ENCODE results near the gene PKP3.
"Not testable (repeated sequence)": the region's sequence is repeated elsewhere in the genome, so short reads cannot be mapped to it uniquely, and the experiment has no call there.

The PKP3 gene

DNA sequence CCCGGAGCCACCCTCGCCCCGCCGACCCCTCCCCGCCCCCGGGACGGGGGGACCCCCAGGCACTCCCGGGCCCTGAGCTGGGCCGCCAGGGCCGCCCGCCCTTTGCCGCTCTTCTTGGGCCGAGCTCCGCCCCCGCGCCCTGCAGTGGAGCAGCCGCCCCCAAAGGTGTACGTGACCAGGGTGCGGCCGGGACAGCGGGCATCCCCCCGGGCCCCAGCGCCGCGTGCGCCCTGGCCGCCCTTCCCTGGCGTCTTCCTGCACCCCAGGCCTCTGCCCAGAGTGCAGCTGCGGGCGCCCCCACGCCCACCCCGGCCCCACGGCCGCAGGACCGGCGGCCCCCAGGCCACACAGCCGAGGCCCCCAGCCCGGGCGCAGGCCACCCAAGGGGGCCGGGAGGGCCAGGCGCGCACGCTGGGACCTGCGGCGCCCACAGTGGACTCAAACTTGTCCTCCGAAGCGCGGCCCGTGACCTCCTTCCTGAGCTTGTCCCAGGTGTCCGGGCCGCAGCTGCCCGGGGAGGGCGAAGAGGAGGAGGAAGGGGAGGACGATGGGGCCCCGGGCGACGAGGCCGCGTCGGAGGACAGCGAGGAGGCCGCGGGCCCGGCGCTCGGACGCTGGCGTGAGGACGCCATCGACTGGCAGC lies 17.4 kb upstream of the PKP3 start:
- in situ Hi-C loops (cut with MboI; ENCODE audit: low sequenced_read_pairs): no loop called here

DNA sequence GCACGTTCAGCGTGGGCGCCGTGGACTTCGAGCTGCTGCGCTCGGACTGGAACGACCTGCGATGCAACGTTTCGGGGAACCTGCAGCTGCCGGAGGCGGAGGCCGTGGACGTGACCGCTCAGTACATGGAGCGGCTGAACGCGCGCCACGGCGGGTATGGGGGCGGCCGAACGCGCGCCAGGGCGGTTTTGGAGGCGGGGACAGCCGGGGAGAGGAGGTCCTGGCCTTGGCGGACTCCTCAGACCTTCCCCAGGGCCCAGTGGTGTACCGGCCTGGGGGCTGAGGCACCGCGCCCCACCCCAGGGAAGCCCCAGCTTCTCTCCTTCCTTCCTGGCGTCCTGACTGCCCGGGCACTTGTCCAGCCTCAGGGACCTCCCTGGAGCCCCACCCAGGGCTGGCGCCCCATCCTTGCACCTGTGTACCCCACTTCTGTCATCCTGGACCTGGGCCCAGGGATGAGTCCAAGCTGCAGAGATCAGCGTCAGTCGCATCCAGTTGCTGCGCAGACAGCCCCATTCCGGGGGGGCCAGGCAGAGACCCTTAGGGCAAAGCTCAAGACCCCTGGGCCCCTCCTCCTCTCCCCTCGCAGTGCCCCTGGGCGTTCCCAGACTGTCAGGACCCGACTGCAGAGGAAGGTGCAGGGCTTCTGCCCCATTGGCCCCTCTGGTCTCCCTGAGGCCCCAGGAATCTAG lies 16.7 kb upstream of the PKP3 start:
- in situ Hi-C loops (cut with MboI; ENCODE audit: low sequenced_read_pairs): no loop called here

DNA sequence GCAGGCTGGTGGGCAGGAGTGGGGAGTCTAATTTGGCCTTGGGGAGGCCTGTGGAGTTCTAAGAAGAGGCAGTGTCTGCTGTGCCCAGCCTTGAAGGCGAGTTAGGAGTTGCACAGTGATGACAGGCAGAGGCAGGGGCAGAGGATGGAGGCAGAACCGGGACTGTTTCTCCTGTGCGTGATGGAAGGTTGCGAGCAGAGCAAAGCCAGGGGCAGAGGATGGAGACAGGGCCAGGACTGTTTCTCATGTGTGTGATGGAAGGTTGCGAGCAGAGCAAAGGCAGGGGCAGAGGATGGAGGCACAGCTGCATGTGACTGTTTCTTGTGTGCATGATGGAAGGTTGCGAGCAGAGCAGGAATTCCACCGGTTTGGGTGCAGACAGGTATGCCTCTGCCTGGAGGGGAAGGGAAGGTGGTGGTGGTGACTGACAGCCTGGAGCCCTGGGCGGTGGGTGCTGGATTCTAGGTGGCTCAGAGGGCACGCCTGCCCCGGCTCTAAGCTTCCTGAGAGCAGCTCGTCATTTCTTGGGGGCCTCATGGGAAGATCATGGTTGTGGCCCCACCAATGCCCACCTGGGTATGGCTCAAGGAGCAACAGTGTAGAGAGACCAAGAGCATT lies 16.0 kb upstream of the PKP3 start:
- in situ Hi-C loops (cut with MboI; ENCODE audit: low sequenced_read_pairs): no loop called here

DNA sequence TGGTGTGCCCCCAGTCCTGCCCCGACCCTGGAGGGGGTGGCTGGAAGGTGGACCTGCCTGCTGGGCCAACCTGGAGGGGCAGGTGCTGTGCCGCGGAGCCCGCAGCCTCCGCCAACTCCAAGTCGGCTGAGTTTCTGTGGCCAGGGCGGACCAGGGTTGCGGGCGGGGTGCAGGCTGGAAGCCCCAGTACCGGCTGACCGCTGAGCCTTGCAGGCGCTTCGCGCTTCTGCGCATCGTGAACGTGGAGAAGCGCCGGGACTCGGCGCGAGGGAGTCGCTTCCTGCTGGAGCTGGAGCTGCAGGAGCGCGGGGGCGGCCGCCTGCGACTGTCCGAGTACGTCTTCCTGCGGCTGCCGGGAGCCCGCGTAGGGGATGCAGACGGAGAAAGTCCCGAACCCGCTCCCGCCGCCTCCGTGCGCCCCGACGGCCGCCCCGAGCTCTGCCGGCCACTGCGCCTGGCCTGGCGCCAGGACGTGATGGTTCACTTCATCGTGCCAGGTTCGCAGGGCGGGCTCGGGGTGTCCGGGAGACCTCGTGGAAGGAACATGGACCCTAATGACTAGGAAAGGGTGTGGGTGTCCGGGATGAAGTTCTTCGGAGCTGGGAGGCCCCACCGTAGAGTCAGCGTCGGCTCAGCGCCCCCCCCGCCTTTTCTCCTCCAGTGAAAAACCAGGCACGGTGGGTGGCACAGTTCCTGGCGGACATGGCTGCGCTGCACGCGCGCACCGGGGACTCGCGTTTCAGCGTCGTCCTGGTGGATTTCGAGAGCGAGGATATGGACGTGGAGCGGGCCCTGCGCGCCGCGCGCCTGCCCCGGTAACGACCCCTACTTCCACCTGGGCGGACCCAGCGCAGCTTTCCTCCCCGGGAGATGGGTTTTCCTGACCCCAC lies 14.6 kb upstream of the PKP3 start:
- in situ Hi-C loops (cut with MboI; ENCODE audit: low sequenced_read_pairs): no loop called here

DNA sequence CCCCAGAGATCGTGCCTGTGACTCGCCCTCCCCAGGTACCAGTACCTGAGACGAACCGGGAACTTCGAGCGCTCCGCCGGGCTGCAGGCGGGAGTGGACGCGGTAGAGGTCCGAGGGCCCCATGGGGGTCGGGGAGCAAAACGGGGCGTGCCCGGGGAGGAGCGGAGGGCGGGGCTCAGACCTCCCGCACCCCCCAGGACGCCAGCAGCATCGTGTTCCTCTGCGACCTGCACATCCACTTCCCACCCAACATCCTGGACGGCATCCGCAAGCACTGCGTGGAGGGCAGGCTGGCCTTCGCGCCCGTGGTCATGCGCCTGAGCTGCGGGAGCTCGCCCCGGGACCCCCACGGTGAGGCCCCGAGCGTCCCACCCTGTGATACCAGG lies 13.9 kb upstream of the PKP3 start:
- in situ Hi-C loops (cut with MboI; ENCODE audit: low sequenced_read_pairs): no loop called here

DNA sequence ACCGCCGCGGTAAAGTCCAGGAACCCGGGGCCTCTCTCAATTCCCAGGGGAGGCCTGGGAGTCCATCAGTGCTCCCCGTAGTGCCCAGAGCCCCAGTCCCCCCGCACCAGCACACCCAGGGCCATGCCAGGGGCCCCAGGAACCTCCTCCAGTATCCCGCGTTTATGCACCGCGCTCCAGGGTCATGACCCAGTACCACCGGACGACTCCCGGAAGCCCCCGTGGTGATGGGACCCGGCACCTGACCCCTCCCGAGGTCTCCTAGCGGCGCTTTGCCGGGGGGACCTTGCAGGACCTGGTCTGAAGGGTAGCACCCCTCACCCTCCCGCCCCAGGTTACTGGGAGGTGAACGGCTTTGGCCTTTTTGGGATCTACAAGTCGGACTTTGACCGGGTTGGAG lies 13.5 kb upstream of the PKP3 start:
- in situ Hi-C loops (cut with MboI; ENCODE audit: low sequenced_read_pairs): no loop called here

DNA sequence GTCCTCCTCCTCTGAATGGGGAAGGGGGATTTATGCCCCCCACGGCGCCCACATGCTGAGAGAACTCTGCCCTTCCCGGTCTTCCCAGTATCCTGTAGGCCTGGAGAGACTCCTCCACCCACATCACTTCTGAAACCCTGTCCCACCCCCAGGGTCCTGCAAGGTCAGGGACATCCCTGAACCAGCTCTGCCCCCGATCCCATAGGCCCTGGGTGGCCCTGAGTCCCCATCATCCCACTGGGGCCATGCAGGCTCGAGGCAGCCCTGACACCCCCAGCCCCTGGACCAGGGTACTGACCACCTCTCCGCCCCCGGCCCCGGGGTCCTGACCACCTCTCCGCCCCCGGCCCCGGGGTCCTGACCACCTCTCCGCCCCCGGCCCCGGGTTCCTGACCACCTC lies 13.0 kb upstream of the PKP3 start:
- in situ Hi-C loops (cut with MboI; ENCODE audit: low sequenced_read_pairs): no loop called here

DNA sequence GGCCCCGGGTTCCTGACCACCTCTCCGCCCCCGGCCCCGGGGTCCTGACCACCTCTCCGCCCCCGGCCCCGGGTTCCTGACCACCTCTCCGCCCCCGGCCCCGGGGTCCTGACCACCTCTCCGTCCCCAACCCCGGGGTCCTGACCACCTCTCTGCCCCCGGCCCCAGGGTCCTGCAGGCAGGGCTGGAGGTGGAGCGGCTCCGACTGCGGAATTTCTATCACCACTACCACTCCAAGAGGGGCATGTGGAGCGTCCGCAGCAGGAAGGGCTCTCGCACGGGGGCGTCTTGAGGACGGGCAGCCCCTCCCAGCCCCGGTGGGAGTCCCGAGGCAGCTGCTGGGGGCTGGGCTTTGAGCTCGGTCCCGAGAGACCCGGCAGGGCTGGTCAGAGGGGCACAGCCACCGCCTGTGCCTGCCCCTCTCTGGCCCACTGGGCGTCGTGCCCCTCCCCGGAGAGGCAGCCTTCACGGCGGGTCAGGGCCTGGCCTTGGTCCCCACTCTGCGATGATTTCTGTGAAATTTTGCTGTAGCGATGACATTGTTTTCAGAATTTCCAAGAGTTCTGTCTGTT lies 12.4 kb upstream of the PKP3 start:
- in situ Hi-C loops (cut with MboI; ENCODE audit: low sequenced_read_pairs): no loop called here

DNA sequence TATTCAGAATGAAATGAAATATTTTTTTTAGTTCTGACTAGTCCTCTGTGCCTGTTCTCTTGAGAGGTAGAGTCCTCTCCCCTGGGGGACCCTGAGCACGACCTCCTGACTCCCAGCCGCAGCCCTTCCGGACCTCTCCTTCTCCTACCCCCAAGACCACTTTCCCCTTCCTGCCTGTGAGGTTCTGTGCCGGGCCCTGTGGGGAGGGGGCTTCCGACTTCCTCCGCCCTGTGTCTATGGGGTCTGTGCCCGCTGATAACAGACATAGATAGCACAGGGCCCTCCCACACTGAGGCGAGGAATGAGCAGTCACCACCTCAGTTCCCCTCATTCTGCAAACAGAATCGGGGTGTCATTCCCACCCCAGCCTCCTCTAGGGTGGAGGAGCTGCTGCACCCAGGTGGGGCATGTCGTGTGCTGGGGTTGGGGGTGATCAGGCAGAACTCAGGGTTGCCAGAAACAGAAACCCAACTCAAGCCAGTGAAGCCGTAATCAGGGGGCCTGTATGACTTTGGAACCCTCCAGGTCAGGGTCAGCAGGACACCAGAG lies 11.9 kb upstream of the PKP3 start:
- in situ Hi-C loops (cut with MboI; ENCODE audit: low sequenced_read_pairs): no loop called here

DNA sequence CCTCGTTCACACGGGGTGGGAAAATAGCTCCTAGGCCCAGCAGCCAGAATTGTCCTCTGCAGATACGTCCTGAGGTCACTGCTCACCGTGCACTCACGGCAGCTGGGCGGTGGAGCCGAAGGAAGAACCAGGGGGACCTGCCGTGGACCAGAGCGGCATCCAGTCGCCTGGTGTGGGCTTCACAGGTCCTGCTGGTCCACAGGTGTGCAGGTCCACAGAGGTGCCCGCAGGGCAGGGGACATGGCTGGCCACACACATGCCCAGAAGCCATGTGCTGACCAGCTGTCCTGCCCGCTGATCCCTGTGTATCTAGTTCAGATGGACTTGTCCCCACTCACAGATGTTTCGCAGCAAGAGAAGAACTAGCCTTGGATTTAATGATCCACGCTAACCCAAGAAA lies 10.6 kb upstream of the PKP3 start:
- in situ Hi-C loops (cut with MboI; ENCODE audit: low sequenced_read_pairs): no loop called here

DNA sequence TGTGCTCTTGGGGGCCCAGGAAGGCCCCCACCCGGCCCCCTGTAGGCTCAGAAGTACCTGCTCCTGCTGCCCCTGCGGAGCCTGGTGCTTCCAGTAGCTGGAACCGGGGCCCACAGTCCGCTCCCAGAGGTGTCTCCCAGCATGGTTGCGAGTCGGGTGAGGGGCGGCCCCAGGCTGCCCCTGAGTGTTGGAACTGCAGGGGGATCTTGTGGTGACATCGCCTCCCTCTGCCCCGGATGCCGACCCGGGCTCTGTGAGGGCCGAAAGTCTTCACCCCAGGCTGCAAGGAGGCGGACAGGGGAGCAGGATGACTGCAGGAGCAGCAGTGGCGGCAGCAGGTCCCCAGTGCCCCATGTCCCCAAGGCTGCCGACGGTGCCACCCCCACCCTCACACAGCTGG lies 9.5 kb upstream of the PKP3 start:
- in situ Hi-C loops (cut with MboI; ENCODE audit: low sequenced_read_pairs): no loop called here

DNA sequence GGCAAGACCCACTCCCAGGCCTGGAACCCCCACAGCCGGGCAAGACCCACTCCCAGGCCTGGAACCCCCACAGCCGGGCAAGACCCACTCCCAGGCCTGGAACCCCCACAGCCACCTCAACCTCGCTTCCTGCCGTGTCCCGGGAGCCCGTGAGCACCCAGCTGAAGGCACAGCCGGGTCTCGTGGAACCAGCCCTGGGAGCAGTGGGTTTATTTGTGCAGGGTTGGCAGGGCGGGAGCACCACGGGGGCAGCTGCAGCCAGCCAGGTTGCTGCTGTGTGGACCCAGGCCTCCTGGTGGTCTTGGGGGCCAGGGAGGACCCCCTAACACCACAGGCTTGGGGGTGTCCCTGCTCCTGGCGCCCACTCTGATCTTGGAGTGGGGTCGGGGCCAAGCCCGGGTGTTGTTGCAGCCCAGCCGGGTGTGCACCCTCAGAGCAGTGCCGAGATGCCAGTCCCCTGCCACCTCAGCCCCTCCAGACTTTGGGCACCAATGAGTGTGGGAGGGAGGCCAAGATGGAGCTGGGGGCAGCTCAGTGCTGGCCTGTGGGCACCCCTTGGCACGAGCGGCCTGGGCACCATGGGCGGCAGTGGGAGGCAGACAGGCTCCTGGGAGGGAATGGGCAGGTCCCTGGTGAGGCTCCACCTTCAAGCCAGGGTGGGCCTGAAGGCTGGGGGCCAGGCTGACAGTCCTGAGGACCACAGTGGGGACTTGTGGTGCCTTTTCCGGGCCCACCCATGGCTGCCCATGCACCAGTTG lies 8.2 kb upstream of the PKP3 start:
- in situ Hi-C loops (cut with MboI; ENCODE audit: low sequenced_read_pairs): no loop called here

DNA sequence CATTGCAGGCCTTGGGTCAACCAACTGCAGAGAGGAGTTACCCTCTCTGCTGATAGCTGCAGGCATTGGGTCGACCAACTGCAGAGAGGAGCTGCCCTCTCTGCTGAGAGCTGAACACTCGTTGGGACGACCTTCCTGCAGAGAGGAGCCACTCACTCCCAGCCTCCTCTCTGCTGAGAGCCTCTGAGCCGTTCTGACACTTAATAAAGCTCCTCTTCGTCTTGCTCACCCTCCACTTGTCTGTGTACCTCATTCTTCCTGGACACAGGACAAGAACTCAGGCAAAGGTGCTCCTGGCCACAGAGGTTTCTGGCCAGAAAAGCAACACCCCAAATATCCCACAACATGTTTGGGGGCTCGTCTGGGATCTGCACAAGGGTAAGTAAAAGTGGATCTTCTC lies 7.5 kb upstream of the PKP3 start:
- in situ Hi-C loops (cut with MboI; ENCODE audit: low sequenced_read_pairs): no loop called here

DNA sequence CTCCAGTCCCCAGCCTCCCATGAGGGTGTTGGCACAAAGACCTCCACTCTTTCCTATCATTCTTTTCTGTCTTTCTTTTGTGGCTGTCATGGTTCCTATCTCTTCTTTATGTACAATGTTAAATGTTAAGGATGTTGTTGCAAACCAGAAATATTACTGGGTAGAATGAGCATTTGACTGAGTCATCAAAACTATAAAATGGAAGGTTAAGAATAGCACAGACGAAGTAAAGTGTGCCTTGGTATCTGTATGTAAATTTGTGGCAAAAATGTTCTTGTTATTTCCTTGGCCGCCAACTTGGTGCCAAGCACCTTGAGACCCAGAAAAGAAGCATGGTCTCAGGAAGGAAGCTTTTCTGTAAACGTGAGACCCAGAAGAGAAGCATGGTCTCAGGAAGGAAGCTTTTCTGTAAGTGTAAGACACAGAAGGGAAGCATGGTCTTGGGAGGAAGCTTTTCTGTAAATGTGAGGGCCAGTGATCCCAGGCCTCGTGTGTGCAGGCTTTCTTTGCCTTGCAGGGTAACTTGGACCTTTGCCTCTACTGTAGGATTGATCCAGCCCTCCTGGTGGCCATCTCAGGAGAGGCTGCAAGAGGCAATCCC lies 6.7 kb upstream of the PKP3 start:
- in situ Hi-C loops (cut with MboI; ENCODE audit: low sequenced_read_pairs): no loop called here

DNA sequence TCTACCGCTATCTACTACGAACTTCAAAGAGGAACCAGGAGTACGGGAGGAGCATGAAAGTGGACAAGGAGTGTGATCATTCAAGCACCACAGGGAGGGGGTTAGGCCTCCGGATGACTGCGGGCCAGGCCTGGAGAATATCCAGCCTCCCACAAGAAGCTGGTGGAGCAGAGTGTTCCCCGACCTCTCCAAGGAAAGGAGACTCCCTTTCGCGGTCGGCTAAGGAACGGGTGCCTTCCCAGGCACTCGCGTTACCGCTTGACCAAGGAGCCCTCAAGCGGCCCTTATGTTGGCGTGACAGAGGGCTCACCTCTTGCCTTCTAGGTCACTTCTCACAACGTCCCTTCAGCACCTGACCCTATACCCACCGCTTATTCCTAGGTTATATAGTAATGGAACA lies 4.6 kb upstream of the PKP3 start:
- in situ Hi-C loops (cut with MboI; ENCODE audit: low sequenced_read_pairs): not testable (repeated sequence)

DNA sequence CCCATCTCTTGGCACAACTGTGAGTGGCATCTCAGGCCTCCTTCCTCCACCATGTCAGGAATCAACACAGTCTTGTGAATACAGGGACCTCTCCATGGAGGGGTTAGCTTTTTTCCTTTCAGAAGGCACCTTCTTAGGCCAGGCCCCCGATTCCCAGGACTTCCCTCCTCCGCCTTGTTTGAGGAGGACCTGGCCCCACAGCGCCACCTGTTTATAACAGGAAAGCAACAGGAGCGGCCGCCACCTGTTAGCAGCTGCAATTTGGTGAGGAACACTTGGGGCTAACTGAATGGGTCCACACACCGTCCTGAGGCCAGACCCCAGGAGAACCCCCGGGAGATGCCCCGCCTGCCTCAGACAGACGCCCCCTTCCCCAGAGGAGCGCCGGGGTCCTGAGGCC lies 3.8 kb upstream of the PKP3 start:
- in situ Hi-C loops (cut with MboI; ENCODE audit: low sequenced_read_pairs): no loop called here

DNA sequence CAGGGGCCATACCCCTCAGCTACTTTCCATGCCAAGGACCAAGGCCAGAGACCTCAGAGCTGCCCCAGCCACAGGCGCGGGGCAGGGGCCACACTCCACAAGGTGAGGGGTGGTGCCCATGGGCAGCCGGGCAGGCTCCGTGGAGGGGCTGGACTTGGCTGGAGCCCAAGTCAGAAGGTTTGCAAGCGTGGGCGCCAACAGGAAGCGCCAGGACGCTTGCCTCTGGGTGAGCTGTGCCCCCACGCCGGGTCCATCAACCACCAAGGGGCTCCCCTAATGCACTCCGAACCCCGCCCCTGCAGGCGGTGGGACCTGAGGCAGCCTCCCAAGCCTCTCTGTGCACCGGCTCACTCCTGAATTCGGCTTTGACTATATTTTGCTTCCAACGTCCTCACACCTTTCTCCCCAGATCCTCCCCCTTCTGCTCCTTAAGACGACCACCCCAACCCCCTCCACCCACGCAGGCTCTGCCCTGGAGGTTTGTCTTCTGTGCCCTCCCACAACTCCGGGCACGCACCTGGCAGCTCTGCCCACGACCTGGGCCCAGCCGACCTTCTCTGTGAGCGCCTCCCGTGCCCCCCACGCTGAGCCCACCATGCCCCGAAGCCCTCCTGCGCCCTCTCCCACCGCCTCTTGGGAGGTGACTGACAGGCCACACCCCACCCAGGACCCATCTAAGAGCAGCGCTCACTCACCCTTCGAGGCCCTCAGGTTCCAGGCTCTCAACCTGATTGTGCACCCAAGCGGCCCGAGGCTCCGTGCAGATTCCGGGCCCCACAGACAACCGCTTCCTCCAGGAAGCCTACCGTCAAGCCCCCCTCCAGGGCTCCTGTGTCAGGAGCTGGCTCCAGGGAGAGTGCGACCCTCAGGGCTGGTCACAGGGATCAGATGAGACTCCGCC lies 2.6 kb upstream of the PKP3 start:
- in situ Hi-C loops (cut with MboI; ENCODE audit: low sequenced_read_pairs): no loop called here

DNA sequence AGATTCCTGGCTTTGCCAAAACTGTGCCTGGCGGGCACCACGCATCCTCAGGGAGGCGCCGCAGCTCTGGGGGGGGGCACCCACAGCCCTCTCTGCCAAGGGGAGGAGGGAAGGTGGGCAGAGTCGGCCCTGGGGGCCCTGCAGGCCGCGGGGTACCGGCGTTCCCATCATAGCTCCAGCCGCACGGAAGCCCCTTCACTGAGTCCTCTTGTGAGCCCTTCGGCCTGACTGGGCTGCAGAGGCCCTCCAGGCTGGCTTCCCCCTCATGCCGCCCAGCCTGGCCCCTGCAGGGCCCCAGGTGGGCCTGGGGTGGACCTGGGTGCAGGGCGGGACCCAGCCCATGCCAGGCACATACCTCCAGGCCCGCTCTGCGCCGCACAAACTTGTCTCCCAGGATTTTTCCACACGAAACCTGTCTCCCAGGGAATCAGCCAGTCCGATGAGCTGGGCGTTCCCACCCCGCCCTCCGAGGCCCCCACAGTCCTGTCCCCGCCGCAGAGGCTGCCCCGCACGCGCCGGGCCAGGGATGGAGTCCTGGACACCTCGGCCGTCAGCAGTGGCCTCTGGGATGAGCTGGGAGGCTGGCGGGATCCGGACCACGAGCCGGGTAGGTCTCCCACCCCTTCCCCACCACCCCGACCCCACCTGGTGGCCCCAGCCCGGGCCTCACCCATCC lies 1.8 kb upstream of the PKP3 start:
- in situ Hi-C loops (cut with MboI; ENCODE audit: low sequenced_read_pairs): no loop called here
